ENCODE data around the gene FLYWCH1.
"Not testable (repeated sequence)": the region's sequence is repeated elsewhere in the genome, so short reads cannot be mapped to it uniquely, and the experiment has no call there.

FLYWCH1 gene

GRCh38 chr16:2939968-2940367, 28.2 kb downstream of the FLYWCH1 start:
- Mint-ChIP-seq H3K4me1 (peaks cover 9% of the 10 kb centered on the region), H3K36me3 (ENCODE audit: low read depth) (peaks cover 43% of the 10 kb centered on the region), H3K4me3 (no peak overlapping the region), H3K27me3 (ENCODE audit: low read depth, poor library complexity) (peaks cover 4% of the 10 kb centered on the region), H3K27ac (no peak overlapping the region), H3K9me3 (no peaks in the 10 kb centered on the region)
- TF ChIP-seq CTCF (IDR thresholded peaks at IDR 0.05): no peak
- DNase-seq: no peak

DNA sequence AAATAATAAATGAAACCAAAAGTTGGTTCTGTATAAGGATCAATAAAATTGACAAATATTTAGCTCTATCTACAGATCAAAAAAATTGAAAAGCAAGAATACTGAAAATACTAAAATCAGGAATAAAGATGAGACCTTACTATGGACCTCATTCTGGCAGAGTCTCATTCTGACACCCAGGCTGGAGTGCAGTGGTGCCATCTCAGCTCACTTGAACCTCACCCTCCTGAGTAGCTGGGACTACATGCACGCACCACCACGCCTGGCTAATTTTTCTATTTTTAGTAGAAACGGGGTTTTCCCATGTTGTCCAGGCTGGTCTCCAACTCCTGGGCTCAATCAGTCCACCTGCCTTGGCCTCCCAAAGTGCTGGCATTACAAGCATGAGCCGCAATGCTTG, 30.3 kb downstream of the FLYWCH1 start:
- H3K9me3 Mint-ChIP-seq: peaks cover 6% of the 10 kb centered on the region
- H3K4me3 Mint-ChIP-seq: no peak overlapping the region

DNA sequence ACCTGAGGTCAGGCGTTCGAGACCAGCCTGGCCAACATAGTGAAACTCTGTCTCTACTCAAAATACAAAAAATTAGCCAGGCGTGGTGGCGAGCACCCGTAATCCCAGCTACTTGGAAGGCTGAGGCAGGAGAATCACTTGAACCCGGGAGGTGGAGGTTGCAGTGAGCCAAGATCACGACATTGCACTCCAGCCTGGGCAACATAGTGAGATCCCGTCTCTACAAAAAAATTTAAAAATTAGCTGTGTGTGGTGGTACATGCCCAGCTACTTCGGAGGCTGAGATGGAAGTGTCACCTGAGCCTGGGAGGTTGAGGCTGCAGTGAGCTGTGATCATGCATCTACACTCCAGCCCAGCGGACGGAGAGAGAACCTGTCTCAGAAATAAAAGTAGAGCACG, 32.0 kb downstream of the FLYWCH1 start:
- H3K27ac Mint-ChIP-seq; H3K9me3 Mint-ChIP-seq; H3K4me1 Mint-ChIP-seq; H3K4me3 Mint-ChIP-seq; DNase-seq; H3K27me3 Mint-ChIP-seq (ENCODE audit: low read depth, poor library complexity): not testable (repeated sequence)
- H3K36me3 Mint-ChIP-seq (ENCODE audit: low read depth): peaks cover 49% of the 10 kb centered on the region

More for the DNA sequence above, 30.3 kb downstream of the FLYWCH1 start:
- TF ChIP-seq CTCF (IDR thresholded peaks at IDR 0.05): no peak
- peaks cover 5% of the 10 kb centered on the region for H3K4me1 Mint-ChIP-seq
- peaks cover 4% of the 10 kb centered on the region for H3K27me3 Mint-ChIP-seq (ENCODE audit: low read depth, poor library complexity)
- no peak for DNase-seq
- peaks cover 45% of the 10 kb centered on the region for H3K36me3 Mint-ChIP-seq (ENCODE audit: low read depth)
- H3K27ac Mint-ChIP-seq: no peak overlapping the region

DNA sequence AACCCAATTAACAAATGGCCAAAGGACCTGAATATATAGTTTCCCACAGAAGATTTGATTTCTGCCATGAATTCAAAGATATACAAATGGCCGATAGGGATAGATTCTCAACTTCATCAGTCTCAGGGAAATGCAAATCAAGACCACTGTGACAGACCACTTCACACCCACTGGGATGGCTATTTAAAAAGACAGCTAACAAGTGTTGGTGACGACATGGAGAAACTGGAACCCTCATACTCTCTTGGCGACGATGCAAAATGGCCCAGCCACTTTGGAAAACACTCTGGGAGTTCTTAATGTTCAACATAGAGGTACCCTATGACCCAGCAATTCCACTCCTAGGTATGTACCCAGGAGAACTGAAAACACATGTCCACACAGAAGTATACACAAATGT, 34.9 kb downstream of the FLYWCH1 start:
- TF ChIP-seq CTCF (IDR thresholded peaks at IDR 0.05): no peak
- H3K9me3 Mint-ChIP-seq: peaks cover 6% of the 10 kb centered on the region
- H3K4me1 Mint-ChIP-seq: peaks cover 10% of the 10 kb centered on the region
- peaks cover 4% of the 10 kb centered on the region for H3K27me3 Mint-ChIP-seq (ENCODE audit: low read depth, poor library complexity)
- no peak overlapping the region for H3K4me3 Mint-ChIP-seq
- no peak overlapping the region for H3K27ac Mint-ChIP-seq
- H3K36me3 Mint-ChIP-seq (ENCODE audit: low read depth): peaks cover 30% of the 10 kb centered on the region
- no peak for DNase-seq

- no peak for DNase-seq
- H3K4me1 Mint-ChIP-seq: peaks cover 12% of the 10 kb centered on the region
- TF ChIP-seq CTCF (IDR thresholded peaks at IDR 0.05): no peak
- no peak overlapping the region for H3K27ac Mint-ChIP-seq
- H3K9me3 Mint-ChIP-seq: peaks cover 6% of the 10 kb centered on the region
- peaks cover under 1% of the 10 kb centered on the region for H3K27me3 Mint-ChIP-seq (ENCODE audit: low read depth, poor library complexity)
- no peak overlapping the region for H3K4me3 Mint-ChIP-seq
- peaks cover 14% of the 10 kb centered on the region for H3K36me3 Mint-ChIP-seq (ENCODE audit: low read depth)
These were observed 37.3 kb downstream of the FLYWCH1 start for GRCh38 chr16:2948807-2949704.

DNA sequence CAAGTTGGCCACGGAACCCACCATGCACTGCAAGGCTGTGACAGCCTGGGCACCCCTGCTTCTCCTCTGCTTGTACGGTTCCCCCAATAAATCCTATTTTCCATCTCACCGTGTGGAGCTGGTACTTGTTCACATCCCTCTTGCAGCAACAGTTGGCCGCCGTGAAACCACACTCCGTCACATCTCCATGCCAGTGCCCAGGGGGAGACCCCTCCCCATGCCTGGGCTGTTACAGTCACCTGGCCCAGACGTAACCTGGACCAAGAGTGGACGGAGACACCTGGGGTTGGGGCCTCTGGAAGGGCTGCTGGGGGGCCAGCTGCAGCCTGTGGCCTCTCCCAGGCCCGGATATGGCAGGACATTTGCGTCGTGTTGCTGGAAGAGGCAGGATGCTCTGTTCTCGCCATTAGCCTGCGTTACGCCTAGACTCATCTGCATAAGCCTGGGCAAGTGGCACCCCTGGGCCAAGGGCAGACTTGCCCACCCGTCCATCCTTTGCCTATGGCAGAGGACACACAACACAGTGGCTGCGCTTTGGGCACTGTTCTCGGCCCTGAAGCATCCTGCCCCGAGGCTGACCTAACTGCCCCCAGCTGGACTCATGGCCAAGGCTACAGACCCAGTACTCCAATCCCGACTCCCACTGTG, 38.1 kb downstream of the FLYWCH1 start:
- no peak overlapping the region for H3K27ac Mint-ChIP-seq
- no peak for DNase-seq
- peaks cover 6% of the 10 kb centered on the region for H3K9me3 Mint-ChIP-seq
- H3K27me3 Mint-ChIP-seq (ENCODE audit: low read depth, poor library complexity): no peaks in the 10 kb centered on the region
- peaks cover 14% of the 10 kb centered on the region for H3K36me3 Mint-ChIP-seq (ENCODE audit: low read depth)
- no peak overlapping the region for H3K4me3 Mint-ChIP-seq
- H3K4me1 Mint-ChIP-seq: peaks cover 17% of the 10 kb centered on the region
- TF ChIP-seq CTCF (IDR thresholded peaks at IDR 0.05): no peak

All from nephron progenitor cell (in vitro differentiated cells).